H1 (cell line): ENCODE data around the gene C1orf21. TPM values are rescaled to one million over a fixed set of nuclear protein-coding genes. Genes with fewer than 3 reads are reported as not detected.

Experiments
- CTCF ChIA-PET: fragments of 300-600 bp; sonication (Branson Sonifier 250); formaldehyde crosslinking; loops from one replicate; lab custom pipeline; 2021; ENCODE audit not compliant: partially characterized antibody; lab: Charles Lee
- POLR2A ChIA-PET: fragments of 300-600 bp; sonication (Branson Sonifier 250); formaldehyde crosslinking; loops from one replicate; lab custom pipeline; 2021; ENCODE audit warnings: inconsistent platforms; ENCODE audit not compliant: partially characterized antibody; lab: Charles Lee
- DNase-seq, 2 experiments: peaks; one replicate each; pipeline versions ENCODE4 v3.0.0 to v3.0.0-alpha.2; 2010 to 2022; ENCODE audit warnings: low spot score in 2 of 2, low read depth in 1 of 2, mixed read lengths in 1 of 2
- FAIRE-seq: peaks from 2 replicates; lab custom pipeline; 2011; peaks lifted over from hg19 to GRCh38; lab: Jason Lieb, UNC
- H2AFZ ChIP-seq: 2 replicates; pipeline ENCODE4 v1.8.1; 2012; ENCODE audit warnings: low read length, inconsistent platforms
- H2AK5ac ChIP-seq: 2 replicates; pipeline ENCODE4 v1.6.1; 2013; ENCODE audit warnings: low read depth, low read length
- H2BK120ac ChIP-seq: replicated peaks from 2 replicates; pipeline ENCODE3; 2013; ENCODE audit warnings: low read depth, low read length, inconsistent platforms
- H2BK12ac ChIP-seq: 2 replicates; pipeline ENCODE4 v1.6.1; 2013; ENCODE audit warnings: low read depth, low read length
- H2BK15ac ChIP-seq: 2 replicates; pipeline ENCODE4 v1.6.1; 2013; ENCODE audit warnings: low read length
- H2BK20ac ChIP-seq: 2 replicates; pipeline ENCODE4 v1.6.1; 2013; ENCODE audit warnings: low read length
- H2BK5ac ChIP-seq: 2 replicates; pipeline ENCODE4 v1.6.1; 2013; ENCODE audit warnings: low read depth, low read length
- H3K14ac ChIP-seq: 2 replicates; pipeline ENCODE4 v1.6.1; 2013; ENCODE audit warnings: inconsistent platforms; ENCODE audit not compliant: insufficient read length
- H3K18ac ChIP-seq: 2 replicates; pipeline ENCODE4 v1.6.1; 2013; ENCODE audit warnings: low read length; ENCODE audit errors: extremely low read depth
- H3K23ac ChIP-seq: 2 replicates; pipeline ENCODE4 v1.6.1; 2013; ENCODE audit warnings: inconsistent platforms; ENCODE audit not compliant: insufficient read length
- H3K23me2 ChIP-seq: 2 replicates; pipeline ENCODE4 v1.6.1; 2013; ENCODE audit warnings: low read depth, low read length
- H3K27ac ChIP-seq: 2 replicates; pipeline ENCODE4 v1.6.1; 2011; ENCODE audit warnings: low read depth, low read length, inconsistent platforms
- H3K27me3 ChIP-seq, 4 experiments: replicated peaks in 1 of 4; 1 replicate in 1 of 4; 2 replicates in 3 of 4; pipeline versions ENCODE4 v1.6.1 to v1.8.1; 2011 to 2013; ENCODE audit warnings: low read length in 3 of 4, mild to moderate bottlenecking in 3 of 4, inconsistent platforms in 2 of 4, mixed read lengths in 2 of 4, moderate library complexity in 1 of 4; ENCODE audit not compliant: control insufficient read depth in 3 of 4, insufficient read depth in 3 of 4; ENCODE audit errors: extremely low read depth in 1 of 4
- H3K36me3 ChIP-seq, 4 experiments: 2 replicates each; pipeline versions ENCODE4 v1.6.1 to v1.8.1; 2011 to 2013; ENCODE audit warnings: mild to moderate bottlenecking in 4 of 4, low read length in 3 of 4, moderate library complexity in 2 of 4, control low read depth in 1 of 4, inconsistent platforms in 1 of 4; ENCODE audit not compliant: insufficient read depth in 4 of 4, control insufficient read depth in 2 of 4
- H3K4ac ChIP-seq: replicated peaks from 2 replicates; pipeline ENCODE3; 2013; ENCODE audit warnings: low read length, low read depth, mixed read lengths, inconsistent platforms; ENCODE audit not compliant: insufficient read length
- H3K4me1 ChIP-seq, 4 experiments: replicated peaks in 1 of 4; 1 replicate in 1 of 4; 2 replicates in 3 of 4; pipeline versions ENCODE4 v1.6.1 to v1.8.1; 2011 to 2013; ENCODE audit warnings: low read length in 3 of 4, inconsistent platforms in 2 of 4, mixed read lengths in 1 of 4; ENCODE audit not compliant: insufficient read depth in 4 of 4, control insufficient read depth in 3 of 4
- H3K4me2 ChIP-seq, 2 experiments: 2 replicates each; pipeline versions ENCODE4 v1.6.1 to v1.8.1; 2011 to 2013; ENCODE audit warnings: low read depth in 2 of 2, low read length in 2 of 2, control low read depth in 1 of 2, inconsistent platforms in 1 of 2, mild to moderate bottlenecking in 1 of 2; ENCODE audit not compliant: insufficient read depth in 1 of 2
- H3K4me3 ChIP-seq, 4 experiments: fragments of 200-600, 300-600 bp in 1 of 4; sonication (generic), shearing (Covaris generic), sonication (Bioruptor Twin) in 1 of 4; 2 replicates each; pipeline versions ENCODE4 v1.5.1 to v1.8.1; 2011 to 2016; ENCODE audit warnings: low read length in 4 of 4, low read depth in 3 of 4, control low read depth in 2 of 4, inconsistent platforms in 2 of 4, mild to moderate bottlenecking in 2 of 4, mixed read lengths in 1 of 4, moderate library complexity in 1 of 4; ENCODE audit not compliant: insufficient read depth in 2 of 4; ENCODE audit errors: extremely low read depth in 1 of 4
- H3K56ac ChIP-seq: replicated peaks from 2 replicates; pipeline ENCODE3; 2013; ENCODE audit warnings: low read depth, mild to moderate bottlenecking, mixed read lengths, low read length, inconsistent platforms; ENCODE audit not compliant: insufficient read length
- H3K79me1 ChIP-seq: 2 replicates; pipeline ENCODE4 v1.6.1; 2013; ENCODE audit warnings: low read depth, low read length, control low read depth
- H3K79me2 ChIP-seq, 2 experiments: 2 replicates each; pipeline versions ENCODE4 v1.6.1 to v1.8.1; 2012 to 2013; ENCODE audit warnings: low read length in 2 of 2, mild to moderate bottlenecking in 2 of 2, inconsistent platforms in 1 of 2; ENCODE audit not compliant: insufficient read depth in 2 of 2, control insufficient read depth in 1 of 2
- H3K9ac ChIP-seq, 4 experiments: replicated peaks in 1 of 4; 1 replicate in 1 of 4; 2 replicates in 3 of 4; pipeline versions ENCODE4 v1.6.1 to v1.8.1; 2011 to 2013; ENCODE audit warnings: low read depth in 3 of 4, low read length in 3 of 4, control low read depth in 2 of 4, mild to moderate bottlenecking in 2 of 4, moderate library complexity in 2 of 4, inconsistent platforms in 1 of 4; ENCODE audit errors: extremely low read depth in 1 of 4
- H3K9me3 ChIP-seq, 2 experiments: 2 replicates each; pipeline versions ENCODE4 v1.6.1 to v1.8.1; 2012 to 2013; ENCODE audit warnings: mild to moderate bottlenecking in 2 of 2, moderate library complexity in 2 of 2, control low read depth in 1 of 2, inconsistent platforms in 1 of 2, low read depth in 1 of 2, low read length in 1 of 2, mixed read lengths in 1 of 2; ENCODE audit not compliant: insufficient read depth in 2 of 2
- H4K20me1 ChIP-seq, 2 experiments: replicated peaks in 1 of 2; 2 replicates each; pipeline versions ENCODE3 to v1.8.1; 2011 to 2013; ENCODE audit warnings: inconsistent platforms in 2 of 2, low read length in 2 of 2, mild to moderate bottlenecking in 1 of 2; ENCODE audit not compliant: insufficient read depth in 2 of 2, control insufficient read depth in 1 of 2
- H4K5ac ChIP-seq: 2 replicates; pipeline ENCODE4 v1.6.1; 2013; ENCODE audit warnings: low read length, low read depth, mixed read lengths, inconsistent platforms; ENCODE audit not compliant: insufficient read length
- H4K8ac ChIP-seq: 2 replicates; pipeline ENCODE4 v1.8.0; 2013; ENCODE audit warnings: mild to moderate bottlenecking, moderate library complexity, low read length, inconsistent platforms; ENCODE audit not compliant: insufficient read depth; ENCODE audit errors: extremely low read depth
- H4K91ac ChIP-seq: replicated peaks from 2 replicates; pipeline ENCODE3; 2013; ENCODE audit warnings: low read length, mixed read lengths, inconsistent platforms; ENCODE audit not compliant: insufficient read length
- POLR2AphosphoS5 ChIP-seq: IDR thresholded peaks from 2 replicates; pipeline ENCODE4 v1.6.1; 2011; ENCODE audit warnings: low read depth, low read length
- RAD21 ChIP-seq, 2 experiments: IDR thresholded peaks in 1 of 2; conservative IDR thresholded peaks in 1 of 2; 2 replicates each; pipeline ENCODE4 v1.6.1; 2011; ENCODE audit warnings: low read depth in 2 of 2, low read length in 2 of 2, improper control_type of control experiment in 1 of 2, inconsistent platforms in 1 of 2, mild to moderate bottlenecking in 1 of 2, moderate library complexity in 1 of 2
- SP1 ChIP-seq: IDR thresholded peaks from 2 replicates; pipeline ENCODE4 v1.6.1; 2011; ENCODE audit warnings: low read depth, low read length
- TAF1 ChIP-seq: IDR thresholded peaks from 2 replicates; pipeline ENCODE4 v1.6.1; 2011; ENCODE audit warnings: mild to moderate bottlenecking, low read depth, low read length
- YY1 ChIP-seq: IDR thresholded peaks from 2 replicates; pipeline ENCODE4 v1.6.1; 2011; ENCODE audit warnings: low read depth, mild to moderate bottlenecking, low read length
- ZNF274 ChIP-seq: IDR thresholded peaks from 2 replicates; pipeline ENCODE4 v1.7.0; 2012; ENCODE audit warnings: low read length, borderline replicate concordance; ENCODE audit errors: extremely low read depth
- WGBS, 2 experiments: shearing (Covaris generic) in 1 of 2; methylation state at CpG; one replicate each; pipeline versions ENCODE4 v1.1.6 to v1.1.7; 2013 to 2015; ENCODE audit warnings: low lambda C conversion rate in 2 of 2, mixed read lengths in 2 of 2, inconsistent platforms in 1 of 2, low coverage in 1 of 2, missing lambda C conversion rate in 1 of 2; ENCODE audit not compliant: insufficient replicate concordance in 2 of 2, insufficient coverage in 1 of 2, insufficient read length in 1 of 2; ENCODE audit errors: extremely low coverage in 1 of 2, missing lambda C conversion rate in 1 of 2; 5-methylcytosine and 5-hydroxymethylcytosine counted together
- polyA plus RNA-seq, 7 experiments: library from polyadenylated mRNA; depleted of rRNA in 3 of 7; stranded (reverse) in 5 of 7; unstranded in 2 of 7; fragments of >200 nt in 5 of 7; fragments of 200-250 nt in 2 of 7; gene quantifications; 1 replicate in 5 of 7; 2 replicates in 1 of 7; 4 replicates in 1 of 7; pipeline versions ENCODE4 v1.2.1 to v1.2.3, GENCODE V29; 2011 to 2013; ENCODE audit warnings: missing spikeins in 2 of 7, mixed read lengths in 2 of 7
- total RNA-seq: library from RNA; stranded (reverse); fragmentation: NEBNext Ultra II Directional; extraction: Animal tissue kit (Norgen Biotek cat#: 25700); gene quantifications from 2 replicates; pipeline ENCODE4 v1.2.1, GENCODE V29; 2021

The C1orf21 gene
- total and polyA plus RNA-seq, 2 of the 8 experiments (the other 6 are each of a cell fraction or from before 2014, with no cell fraction given) = 16.6 to 51.0 TPM

GRCh38 chr1:184427722-184428121 lies 40.9 kb downstream of the C1orf21 start:
- POLR2A ChIA-PET = no interaction called here
- H3K23ac ChIP-seq = no peak overlapping the region

More at GRCh38 chr1:184427722-184428121, 40.9 kb downstream of the C1orf21 start:
- Histone ChIP-seq H4K91ac (no peak overlapping the region), H3K79me1 (peaks cover 6% of the 10 kb centered on the region), H2AFZ (no peak overlapping the region), H3K56ac (no peak overlapping the region), H2AK5ac (no peak overlapping the region), H2BK20ac (no peak overlapping the region), H3K9me3 (no peaks in the 10 kb centered on the region), H3K27me3 (no peaks in the 10 kb centered on the region), H2BK120ac (no peak overlapping the region), H4K5ac (no peak overlapping the region), H3K4me3 (no peak overlapping the region), H3K36me3 (peaks cover 0 to 3% (median 0%) of the 10 kb centered on the region in 4 experiments; a peak in 1 of 8 replicates), H3K4me2 (no peak overlapping the region; a peak in 1 of 4 replicates), H3K14ac (no peak overlapping the region), H3K4ac (no peak overlapping the region), H3K4me1 (peaks cover 0 to 11% (median 6%) of the 10 kb centered on the region in 4 experiments; a peak in 4 of 7 replicates), H2BK15ac (no peak overlapping the region), H3K9ac (no peak overlapping the region), H2BK12ac (no peak overlapping the region), H2BK5ac (no peak overlapping the region), H4K20me1 (peaks cover 0 to 3% of the 10 kb centered on the region in 2 experiments), H3K27ac (no peak overlapping the region), H4K8ac (no peak overlapping the region), H3K23me2 (peaks cover 3% of the 10 kb centered on the region), H3K18ac (no peak overlapping the region), H3K79me2 (peaks cover 0 to 62% of the 10 kb centered on the region in 2 experiments; a peak in 3 of 4 replicates)
- FAIRE-seq = no peak
- CTCF ChIA-PET = interaction anchor here (0.6 to 2.3 kb wide), 14 partner anchors 10 to 236 kb away, joined by 3 to 9 read pairs (median 4); no protein-coding TSS in a partner anchor
- TF ChIP-seq RAD21 (IDR thresholded peaks at IDR 0.05 in 1 of 2, conservative IDR thresholded peaks at IDR 0.05 in 1 of 2; ENCODE audit: low read depth in 2 of 2, low read length in 2 of 2) (no peak), TAF1 (no peak), SP1 (no peak), ZNF274 (no peak), POLR2AphosphoS5 (no peak), YY1 (no peak)
- WGBS, 2 experiments = 89% methylated on average over 2 of the region's 2 CpGs; no CpG with 5 or more reads in 1 of the 2 experiments
- no peak for DNase-seq
